Stimulated activated CD4-positive, alpha-beta T cell treated with anti-CD3 and anti-CD28 coated beads, TNF-alpha, amount 100 ng/mL, for 4 hours (primary cell): ENCODE results near the gene EEPD1.
"Not testable (repeated sequence)": the region's sequence is repeated elsewhere in the genome, so short reads cannot be mapped to it uniquely, and the experiment has no call there.

Source experiments
- DNase-seq, 3 experiments: peaks; one replicate each; pipeline ENCODE4 v3.0.0-alpha.2; 2020; ENCODE audit warnings: low read depth in 3 of 3

The EEPD1 gene

GRCh38 chr7:36253699-36254098 is 100.6 kb downstream of the EEPD1 start:
- DNase-seq, result no peak

- DNase-seq, result not testable (repeated sequence)
Measured at GRCh38 chr7:36258510-36259259, 105.6 kb downstream of the EEPD1 start.

- no peak for DNase-seq
Measured at GRCh38 chr7:36260481-36260880, 107.4 kb downstream of the EEPD1 start.

- DNase-seq, result no peak
Measured at GRCh38 chr7:36261019-36261754, 108.1 kb downstream of the EEPD1 start.

GRCh38 chr7:36262309-36263094 is 109.4 kb downstream of the EEPD1 start:
- DNase-seq, result no peak

GRCh38 chr7:36263095-36263484 is 110.0 kb downstream of the EEPD1 start:
- no peak for DNase-seq

GRCh38 chr7:36264123-36264801 is 111.2 kb downstream of the EEPD1 start:
- DNase-seq, result no peak

GRCh38 chr7:36264913-36265516 is 112.0 kb downstream of the EEPD1 start:
- no peak for DNase-seq

GRCh38 chr7:36265680-36266079 is 112.6 kb downstream of the EEPD1 start:
- no peak for DNase-seq

GRCh38 chr7:36266190-36266589 is 113.1 kb downstream of the EEPD1 start:
- DNase-seq, result no peak

- no peak for DNase-seq
Measured at GRCh38 chr7:36266683-36267082, 113.6 kb downstream of the EEPD1 start.

GRCh38 chr7:36272211-36272566 is 119.1 kb downstream of the EEPD1 start:
- DNase-seq, result no peak

- no peak for DNase-seq
Measured at GRCh38 chr7:36272567-36273269, 119.7 kb downstream of the EEPD1 start.

- no peak for DNase-seq
Measured at GRCh38 chr7:36273836-36274235, 120.8 kb downstream of the EEPD1 start.

GRCh38 chr7:36275735-36276284 is 122.8 kb downstream of the EEPD1 start:
- DNase-seq, result no peak

- no peak for DNase-seq
Measured at GRCh38 chr7:36276428-36277248, 123.6 kb downstream of the EEPD1 start.

- no peak for DNase-seq
Measured at GRCh38 chr7:36277249-36277542, 124.1 kb downstream of the EEPD1 start.

GRCh38 chr7:36278069-36278619 is 125.1 kb downstream of the EEPD1 start:
- no peak for DNase-seq

- DNase-seq, result no peak
Measured at GRCh38 chr7:36278620-36279172, 125.6 kb downstream of the EEPD1 start.
